Occipital lobe (tissue), 2 donors: ENCODE data around the gene PTGIR. TPM values are rescaled to one million over a fixed set of nuclear protein-coding genes. Genes with fewer than 3 reads are reported as not detected.

Experiments
- DNase-seq: peaks from one replicate; lab custom pipeline; 2025; lab: John Stamatoyannopoulos, UW
- total RNA-seq: library from RNA; depleted of rRNA; stranded (reverse); fragments of >200 nt; gene quantifications from one replicate; pipeline ENCODE4 v1.2.3, GENCODE V29; 2014

The PTGIR gene
- total RNA-seq, 1 donor from 2014 or later = not detected

DNA sequence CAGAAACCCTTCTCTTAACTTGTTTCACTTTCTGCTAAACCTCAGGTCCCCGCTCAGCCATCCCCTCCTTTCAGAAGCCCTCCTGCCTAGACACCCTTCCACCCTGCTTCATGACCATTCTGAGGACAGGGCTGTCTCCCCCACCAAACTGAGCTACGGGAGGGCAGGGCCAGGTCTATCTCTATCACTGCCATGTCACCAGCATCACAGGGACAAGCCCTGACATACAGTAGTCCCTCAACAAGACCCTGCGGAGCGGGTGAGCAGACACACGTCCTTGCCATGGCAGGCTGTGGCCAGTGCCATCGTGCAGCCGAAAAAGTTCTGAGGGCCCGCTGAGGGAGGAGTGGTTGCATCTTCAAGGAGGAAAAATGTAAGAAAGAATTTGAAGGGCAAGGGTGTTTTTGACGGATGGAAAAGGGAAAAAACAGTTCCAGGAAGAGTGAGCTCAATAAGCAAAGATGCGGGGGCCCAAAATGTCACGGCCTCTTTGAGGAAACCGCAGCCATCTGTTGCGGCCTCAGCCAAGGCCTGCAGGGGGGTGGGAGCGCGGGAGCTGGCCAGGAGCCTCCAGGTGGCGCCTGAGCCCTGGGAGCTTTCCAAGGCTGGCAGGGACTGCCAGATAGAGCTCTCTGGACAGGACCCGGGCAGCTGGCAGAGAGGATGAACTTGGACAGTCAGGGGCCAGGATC lies 8.1 kb downstream of the PTGIR start:
- no peak for DNase-seq

GRCh38 chr19:46615966-46616365 lies 8.9 kb downstream of the PTGIR start:
- no peak for DNase-seq

DNA sequence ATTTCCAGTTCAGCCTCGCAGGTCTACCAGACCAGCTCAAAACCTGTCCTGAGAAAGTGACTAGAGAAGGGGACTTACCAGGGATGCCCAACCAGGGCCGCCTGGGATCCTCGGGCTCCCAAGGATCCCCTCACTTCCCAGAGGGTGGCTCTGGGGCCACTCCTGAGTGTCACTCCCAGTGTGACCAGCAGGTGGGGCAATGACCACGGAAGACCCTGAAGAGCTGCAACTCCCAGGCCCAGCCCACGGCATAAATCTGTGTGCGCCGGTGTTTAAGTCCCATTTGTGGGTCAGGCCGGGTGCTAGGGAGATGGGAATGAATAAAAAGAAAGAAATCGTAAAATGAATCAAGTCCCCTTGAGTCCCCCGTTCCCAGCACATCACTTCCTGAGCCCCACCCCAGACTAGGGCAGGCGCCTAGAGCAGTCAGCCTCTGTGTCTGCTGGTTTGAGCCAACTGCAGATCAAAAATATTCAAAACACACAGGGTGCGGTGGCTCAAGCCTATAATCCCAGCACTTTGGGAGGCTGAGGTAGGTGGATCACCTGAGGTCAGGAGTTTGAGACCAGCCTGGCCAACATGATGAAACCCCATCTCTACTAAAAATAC lies 10.7 kb downstream of the PTGIR start:
- DNase-seq = peak; percentile 74

- no peak for DNase-seq
These were observed 11.4 kb downstream of the PTGIR start for GRCh38 chr19:46613525-46613924.

- no peak for DNase-seq
These were observed 13.1 kb downstream of the PTGIR start for GRCh38 chr19:46611776-46612175.

GRCh38 chr19:46610851-46611770 lies 13.8 kb downstream of the PTGIR start:
- DNase-seq = no peak

GRCh38 chr19:46610413-46610775 lies 14.5 kb downstream of the PTGIR start:
- DNase-seq = no peak

GRCh38 chr19:46609511-46610412 lies 15.1 kb downstream of the PTGIR start:
- DNase-seq = no peak

DNA sequence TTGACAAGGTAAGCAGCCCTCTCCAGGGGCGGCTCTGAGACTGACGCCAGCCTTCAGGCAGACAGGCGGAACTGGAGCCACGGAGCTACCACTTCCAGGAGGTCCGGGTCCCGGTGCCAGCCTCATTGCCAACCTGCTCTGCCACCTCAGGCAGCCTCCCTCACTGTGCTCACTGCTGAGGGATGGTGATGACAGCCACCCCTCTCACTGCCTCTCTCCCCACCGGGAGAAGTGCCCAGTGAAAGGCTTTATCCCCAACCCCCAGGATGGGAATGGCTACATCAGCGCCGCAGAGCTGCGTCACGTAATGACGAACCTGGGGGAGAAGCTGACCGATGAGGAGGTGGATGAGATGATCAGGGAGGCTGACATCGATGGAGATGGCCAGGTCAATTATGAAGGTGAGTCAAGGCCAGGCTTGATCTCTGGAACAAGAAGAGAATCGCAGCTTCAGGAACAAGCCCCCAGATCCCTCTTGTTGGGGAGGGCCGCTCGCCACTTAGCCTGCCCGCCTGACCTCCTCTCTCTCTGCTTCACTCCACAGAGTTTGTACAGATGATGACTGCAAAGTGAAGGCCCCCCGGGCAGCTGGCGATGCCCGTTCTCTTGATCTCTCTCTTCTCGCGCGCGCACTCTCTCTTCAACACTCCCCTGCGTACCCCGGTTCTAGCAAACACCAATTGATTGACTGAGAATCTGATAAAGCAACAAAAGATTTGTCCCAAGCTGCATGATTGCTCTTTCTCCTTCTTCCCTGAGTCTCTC lies 16.1 kb downstream of the PTGIR start:
- DNase-seq = no peak

DNA sequence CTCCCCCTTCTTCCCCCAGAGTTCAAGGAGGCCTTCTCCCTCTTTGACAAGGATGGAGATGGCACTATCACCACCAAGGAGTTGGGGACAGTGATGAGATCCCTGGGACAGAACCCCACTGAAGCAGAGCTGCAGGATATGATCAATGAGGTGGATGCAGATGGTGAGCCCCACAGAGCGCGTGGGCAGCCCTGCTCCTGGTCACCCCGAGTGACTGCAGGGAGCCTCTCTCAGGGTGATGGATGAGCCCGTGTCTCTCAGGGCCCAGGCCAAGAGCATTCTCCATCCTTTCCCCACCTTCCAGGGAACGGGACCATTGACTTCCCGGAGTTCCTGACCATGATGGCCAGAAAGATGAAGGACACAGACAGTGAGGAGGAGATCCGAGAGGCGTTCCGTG lies 16.7 kb downstream of the PTGIR start:
- DNase-seq = no peak

GRCh38 chr19:46607448-46607841 lies 17.4 kb downstream of the PTGIR start:
- DNase-seq = peak; percentile 41

GRCh38 chr19:46606681-46607447 lies 18.0 kb downstream of the PTGIR start:
- DNase-seq = no peak

- no peak for DNase-seq
These were observed 18.9 kb downstream of the PTGIR start for GRCh38 chr19:46606019-46606418.

DNA sequence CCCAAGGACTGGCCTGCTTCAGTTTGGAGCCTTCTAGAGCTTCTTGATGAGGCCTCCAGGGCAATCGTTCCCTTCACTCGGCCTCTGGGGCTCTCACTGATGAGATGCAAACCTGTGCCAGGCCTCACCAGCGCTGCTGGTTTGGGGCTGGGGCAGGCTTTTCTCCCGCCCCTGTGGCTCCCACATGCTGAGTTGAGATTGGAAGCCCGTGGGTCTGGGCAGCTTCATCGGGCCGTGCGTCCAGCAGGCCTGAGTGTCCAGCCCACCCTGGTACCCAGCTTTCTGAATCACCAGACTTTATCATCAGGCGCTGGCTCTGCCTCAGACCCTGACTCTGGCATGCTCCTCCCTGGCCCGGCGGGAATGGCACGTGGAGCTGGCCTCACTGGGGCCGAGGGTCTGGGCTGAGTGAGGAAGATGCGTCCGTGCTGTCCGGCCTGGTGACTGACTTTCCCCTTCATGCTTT lies 19.5 kb downstream of the PTGIR start:
- DNase-seq = no peak

- no peak for DNase-seq
These were observed 20.0 kb downstream of the PTGIR start for GRCh38 chr19:46604781-46605355.

GRCh38 chr19:46603752-46604231 lies 21.1 kb downstream of the PTGIR start:
- DNase-seq = no peak

DNA sequence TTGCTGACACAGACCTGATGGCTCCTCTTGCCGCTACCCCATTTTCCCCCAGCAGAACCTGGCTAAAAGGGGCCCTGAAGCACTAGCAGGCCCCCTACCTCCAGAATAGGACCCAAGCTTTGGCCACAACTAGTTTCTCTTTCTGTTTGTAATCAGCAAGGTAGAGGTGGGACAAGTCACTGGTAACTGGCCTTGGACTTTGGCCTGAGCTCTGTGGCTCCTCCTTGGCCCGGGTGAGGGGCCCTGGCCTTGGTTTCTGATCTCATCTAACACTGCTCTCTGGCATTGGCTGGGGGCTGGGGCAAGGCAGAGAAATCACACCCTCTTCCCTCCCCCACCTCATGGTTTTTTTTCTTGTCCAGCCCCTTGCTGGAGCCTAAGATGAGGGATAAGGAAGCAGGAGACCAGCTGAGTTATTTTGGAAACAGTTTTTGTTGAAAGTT lies 21.7 kb downstream of the PTGIR start:
- no peak for DNase-seq

GRCh38 chr19:46602392-46603194 lies 22.3 kb downstream of the PTGIR start:
- DNase-seq = no peak
